HG03095 (cell line): Measurements from ENCODE around the gene TCF3.
A peak's percentile ranks its signal among the peaks of the same experiment; 100 is the strongest.
"Not testable (repeated sequence)": the region's sequence is repeated elsewhere in the genome, so short reads cannot be mapped to it uniquely, and the experiment has no call there.

Experiments used
- ATAC-seq: cut with Tn5 transposase; IDR thresholded peaks from one replicate; pipeline ENCODE4 v1.9.1; 2021; ENCODE audit warnings: moderate library complexity; ENCODE audit not compliant: unreplicated experiment

The TCF3 gene

DNA sequence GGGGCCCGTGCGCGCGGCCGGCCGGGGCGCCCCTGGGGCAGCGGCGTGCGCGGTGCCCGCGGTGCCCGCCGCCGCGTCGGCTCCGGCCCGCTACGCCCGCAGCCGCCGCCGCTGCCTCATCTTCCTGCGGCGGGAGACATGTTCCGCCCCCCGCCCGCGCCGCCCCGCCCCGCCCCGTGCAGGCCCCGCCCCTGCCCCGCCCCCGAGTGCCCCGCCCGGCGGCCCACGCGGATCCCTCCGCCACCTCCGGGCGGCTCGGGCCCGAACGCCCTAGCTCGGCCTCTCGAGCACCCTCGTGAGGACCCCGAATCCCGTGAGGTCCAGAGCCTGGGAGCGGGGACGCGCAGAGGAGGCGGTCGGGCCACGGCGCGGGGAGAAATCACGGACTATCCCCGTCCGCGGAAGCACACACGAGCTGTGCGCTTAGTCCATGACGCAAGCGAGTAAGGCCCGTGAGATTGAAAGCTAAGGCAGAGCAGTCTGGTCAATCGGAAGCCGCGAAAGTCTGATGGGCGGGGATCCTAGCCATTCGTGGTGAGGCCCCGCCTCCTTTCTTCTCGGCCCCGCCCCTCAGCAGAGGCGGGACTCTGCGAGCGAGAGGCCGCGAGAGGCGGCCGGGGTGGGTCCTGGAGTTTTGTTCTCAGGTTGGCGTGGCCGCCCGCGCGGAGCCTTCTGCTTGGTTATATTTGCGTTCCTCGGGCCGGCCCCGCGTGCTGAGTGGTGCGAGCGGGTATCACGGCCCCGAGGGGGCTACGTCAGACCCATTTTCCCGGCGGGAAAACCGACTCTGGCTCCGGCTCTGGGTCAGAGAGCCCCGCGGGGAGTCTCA is at the start of gene TCF3:
TSS of gene TCF3 (minus strand) at position 145 of the 829 bp plus-strand sequence. CDS start 2,367 bp downstream, outside the sequence.
- peak; percentile 52 for ATAC-seq

DNA sequence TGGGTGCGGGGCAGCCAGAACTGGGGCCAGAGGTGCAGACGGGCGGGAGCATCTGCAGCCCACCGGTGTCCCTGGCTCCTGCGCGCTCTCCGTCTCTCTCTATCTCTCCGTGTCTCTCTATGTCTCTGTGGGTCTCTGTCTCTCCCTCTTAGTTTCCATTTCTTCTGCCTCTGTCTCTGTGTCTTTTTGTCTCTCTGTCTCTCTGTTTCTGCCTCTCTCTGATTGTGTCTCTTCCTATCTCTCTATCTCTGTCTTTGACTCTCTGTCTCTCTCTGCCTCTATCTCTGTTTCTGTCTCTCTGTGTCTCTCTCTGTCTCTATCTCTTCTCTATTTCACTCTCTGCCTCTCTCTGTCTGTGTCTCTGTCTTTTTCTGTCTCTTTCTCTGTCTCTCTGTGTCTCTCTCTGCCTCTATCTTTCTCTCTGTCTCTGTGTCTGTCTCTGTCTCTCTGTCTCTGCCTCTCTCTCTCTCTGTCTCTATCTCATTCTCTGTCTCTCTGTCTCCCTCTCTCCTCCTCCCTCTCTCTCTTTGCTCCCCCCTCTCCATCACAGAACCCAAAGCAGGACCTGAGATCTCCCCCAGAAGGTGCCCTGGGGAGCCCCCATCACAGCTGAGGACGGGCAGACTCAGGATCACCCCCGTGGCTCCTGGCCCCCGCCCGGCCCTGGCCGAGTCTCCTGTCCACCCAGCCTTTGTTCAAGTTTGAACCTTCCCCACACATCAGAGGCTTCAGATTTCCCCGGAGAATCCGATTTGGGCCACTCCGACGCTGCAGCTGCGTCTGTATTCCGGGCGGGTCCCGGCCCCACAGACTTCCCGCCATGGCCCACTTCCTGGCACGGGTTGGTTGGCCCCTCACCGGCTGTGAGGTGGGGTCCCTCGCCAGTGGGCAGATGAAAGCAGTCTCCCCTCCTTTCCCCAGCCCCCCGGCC is 48.6 kb upstream of the TCF3 start:
- no peak for ATAC-seq

GRCh38 chr19:1699998-1700732 is 47.8 kb upstream of the TCF3 start:
- no peak for ATAC-seq

GRCh38 chr19:1699386-1699785 is 47.0 kb upstream of the TCF3 start:
- no peak for ATAC-seq

DNA sequence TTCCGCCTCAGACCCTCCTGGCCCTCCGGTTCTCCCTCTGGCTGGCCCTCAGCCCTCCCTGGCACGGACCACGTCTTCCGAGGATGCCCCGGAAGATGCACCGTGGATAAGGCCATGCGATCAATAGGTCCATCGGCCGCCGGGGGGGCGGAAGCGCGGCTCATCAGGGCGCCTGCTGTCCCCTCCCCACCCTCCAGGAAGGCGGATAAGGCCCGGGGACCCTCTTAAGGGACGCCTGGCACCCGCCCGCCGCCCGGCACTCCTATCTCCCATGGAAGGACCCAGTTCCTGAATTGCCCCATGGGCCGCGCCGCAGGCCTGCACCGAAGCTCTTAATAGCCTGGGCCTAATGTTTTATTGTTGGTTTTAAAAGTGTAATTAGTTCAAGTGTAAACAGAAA is 46.2 kb upstream of the TCF3 start:
- no peak for ATAC-seq

GRCh38 chr19:1695481-1695880 is 43.1 kb upstream of the TCF3 start:
- ATAC-seq = not testable (repeated sequence)

- no peak for ATAC-seq
These were observed 39.3 kb upstream of the TCF3 start for GRCh38 chr19:1691589-1692290.

- no peak for ATAC-seq
These were observed 38.4 kb upstream of the TCF3 start for GRCh38 chr19:1690699-1691307.

GRCh38 chr19:1685785-1686184 is 33.4 kb upstream of the TCF3 start:
- not testable (repeated sequence) for ATAC-seq

GRCh38 chr19:1685046-1685445 is 32.6 kb upstream of the TCF3 start:
- no peak for ATAC-seq

DNA sequence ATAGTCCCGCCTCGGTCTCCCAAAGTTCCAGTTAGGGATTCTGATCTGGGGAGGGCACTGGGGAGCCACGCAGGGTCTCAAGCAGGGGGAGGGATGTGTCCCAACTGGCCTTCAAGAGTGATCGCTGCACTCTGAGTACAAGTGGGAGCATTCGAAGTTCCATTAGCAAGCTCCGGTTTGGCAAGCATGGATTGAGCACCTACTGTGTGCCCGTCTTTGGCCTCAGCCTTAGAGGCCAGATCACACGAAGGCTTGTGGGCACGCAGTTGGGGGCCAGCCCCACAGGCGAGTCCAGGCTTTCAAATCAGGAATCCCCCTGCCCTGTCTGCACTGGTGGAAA is 32.1 kb upstream of the TCF3 start:
- no peak for ATAC-seq

DNA sequence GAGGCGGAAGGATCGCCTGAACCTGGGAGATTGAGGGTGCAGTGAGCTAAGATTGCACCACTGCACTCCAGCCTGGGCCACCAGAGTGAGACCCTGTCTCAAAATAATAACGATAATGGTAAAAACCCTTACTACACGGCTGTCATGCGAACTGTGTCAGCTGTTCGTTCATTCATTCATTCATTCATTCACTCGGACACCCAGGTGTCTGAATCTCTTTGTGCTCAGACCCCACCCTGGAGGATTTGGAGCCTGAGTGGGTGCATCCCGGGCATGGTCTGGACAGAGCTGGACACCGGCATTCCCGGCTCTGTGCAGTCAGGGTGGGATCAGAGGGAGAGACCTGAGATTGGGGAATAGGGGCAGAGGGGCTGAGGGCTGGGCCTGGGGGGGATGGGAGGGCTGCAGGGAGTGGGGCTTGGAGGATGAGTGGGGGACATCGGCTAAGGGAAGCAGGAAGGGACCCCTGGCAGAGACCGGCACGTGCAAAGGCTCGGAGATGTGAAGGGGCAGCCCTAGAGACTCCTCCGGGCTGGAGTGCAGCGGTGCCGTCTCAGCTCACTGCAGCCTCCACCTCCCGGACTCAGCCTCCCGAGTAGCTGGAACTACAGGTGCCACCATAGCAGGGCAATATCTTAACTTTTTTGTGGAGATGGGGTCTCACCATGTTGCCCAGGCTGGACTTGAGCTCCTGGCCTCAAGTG is 31.6 kb upstream of the TCF3 start:
- no peak for ATAC-seq

- ATAC-seq = no peak
These were observed 28.6 kb upstream of the TCF3 start for GRCh38 chr19:1680976-1681375.

GRCh38 chr19:1678073-1678472 is 25.7 kb upstream of the TCF3 start:
- no peak for ATAC-seq

DNA sequence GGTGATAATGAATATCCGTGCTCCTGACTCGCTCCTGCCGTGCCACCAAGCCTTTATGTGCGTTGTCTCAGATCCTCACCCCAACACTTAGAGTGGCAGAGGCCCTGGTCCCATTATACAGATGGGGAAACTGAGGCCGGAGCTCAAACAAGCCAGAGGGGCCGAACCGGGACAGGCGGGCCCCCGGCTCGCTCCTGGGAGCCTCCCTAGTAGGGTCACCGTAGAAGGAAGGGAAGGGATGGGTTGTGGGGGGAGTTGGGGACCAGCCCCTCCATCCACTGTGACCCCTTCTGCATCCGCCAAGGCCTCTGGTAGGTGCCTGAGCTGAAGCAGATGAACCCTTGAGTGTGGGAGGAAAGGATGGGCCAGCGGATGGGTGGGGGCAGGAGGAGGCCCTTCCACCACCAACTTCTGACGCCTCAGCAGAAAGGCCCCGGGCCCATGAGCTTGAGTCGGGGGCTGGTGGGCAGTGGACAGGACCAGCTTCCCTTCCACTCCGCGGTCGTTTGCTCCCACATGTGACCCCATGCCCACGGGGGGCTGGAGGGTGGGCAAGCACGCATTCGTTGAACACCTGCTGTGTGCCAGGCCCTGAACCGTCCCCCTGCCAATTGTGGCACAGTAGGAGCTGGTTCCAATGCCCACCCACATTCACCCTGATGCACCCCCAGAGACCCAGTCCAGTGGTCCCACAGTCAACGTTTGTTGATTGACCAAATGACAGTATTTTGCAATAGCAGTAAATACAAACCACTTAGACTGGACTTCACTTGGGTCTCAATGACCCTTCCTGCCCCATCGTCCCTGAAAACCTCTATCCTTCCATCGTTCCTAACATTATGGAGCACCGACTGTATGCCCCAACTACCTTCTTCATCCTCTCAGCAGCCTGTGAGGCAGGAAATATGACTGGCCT is 24.2 kb upstream of the TCF3 start:
- no peak for ATAC-seq

DNA sequence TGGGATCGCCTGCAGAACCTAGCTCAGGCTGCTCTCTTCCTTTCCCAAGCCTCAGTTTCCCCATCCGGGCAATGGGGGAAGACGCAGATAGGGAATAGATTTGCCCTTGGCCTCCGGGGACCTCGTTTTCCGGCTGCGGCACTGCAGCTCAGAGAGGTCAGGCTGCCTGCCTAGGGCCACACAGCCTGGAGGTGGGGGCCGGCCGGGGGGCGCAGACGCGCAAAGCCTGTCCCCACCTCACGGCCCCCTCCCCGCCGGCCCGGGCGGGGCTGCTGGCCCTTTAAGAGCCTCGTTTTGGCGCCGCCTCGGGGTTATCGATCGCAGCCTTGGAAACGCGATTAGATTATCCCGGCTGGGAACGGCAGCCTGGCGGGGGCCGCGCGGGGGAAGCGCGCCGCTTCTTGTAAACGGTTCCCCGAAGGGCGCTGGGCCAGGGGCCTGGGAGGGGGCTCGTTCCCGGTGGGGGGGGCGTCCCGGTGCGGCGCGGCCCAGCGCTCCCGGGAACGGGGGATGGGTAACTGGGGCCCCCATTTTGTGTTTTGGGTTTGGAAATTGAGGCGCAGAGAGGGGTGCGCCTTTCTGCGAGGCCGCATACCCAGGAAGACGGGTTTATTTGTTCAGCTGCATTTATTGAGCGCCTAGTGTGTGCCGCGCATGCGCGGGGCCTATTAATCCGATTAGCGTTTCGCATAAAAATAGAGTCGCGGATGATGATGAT is 23.4 kb upstream of the TCF3 start:
- ATAC-seq = no peak

- no peak for ATAC-seq
These were observed 21.9 kb upstream of the TCF3 start for GRCh38 chr19:1674293-1674679.
